Measurements from ENCODE around the gene SCARB1.

- no peak for TF ChIP-seq CTCF (IDR thresholded peaks at IDR 0.05)
- no peak for TF ChIP-seq POLR2A (IDR thresholded peaks at IDR 0.05)
These were observed 7.4 kb downstream of the SCARB1 start for GRCh38 chr12:124856132-124856841.

Data from body of pancreas (tissue), 4 donors.